Gastrocnemius medialis (tissue), 4 donors: Measurements from ENCODE around the gene KRTAP22-2.

Experiments used
- POLR2A ChIP-seq, 2 donors: fragments of 450-650 bp; IDR thresholded peaks; one replicate each; pipeline ENCODE4 v1.6.1; 2017; ENCODE audit warnings: antibody characterized with exemption in 2 of 2, mild to moderate bottlenecking in 2 of 2, moderate library complexity in 2 of 2
- TF ChIP-seq, protein P1 (sequence below), 5 experiments: fragments of 450-650 bp in 3 of 5; fragments of 200-600 bp in 2 of 5; sonication (generic) in 2 of 5; IDR thresholded peaks in 4 of 5; conservative IDR thresholded peaks in 1 of 5; 1 replicate in 4 of 5; 2 replicates in 1 of 5; pipeline ENCODE4 v1.5.1; 2016 to 2019; ENCODE audit warnings: antibody characterized with exemption in 5 of 5, mild to moderate bottlenecking in 3 of 5, moderate library complexity in 3 of 5

GRCh38 chr21:30605968-30606367 is 15.8 kb upstream of the KRTAP22-2 start:
- TF ChIP-seq, protein P1, sequence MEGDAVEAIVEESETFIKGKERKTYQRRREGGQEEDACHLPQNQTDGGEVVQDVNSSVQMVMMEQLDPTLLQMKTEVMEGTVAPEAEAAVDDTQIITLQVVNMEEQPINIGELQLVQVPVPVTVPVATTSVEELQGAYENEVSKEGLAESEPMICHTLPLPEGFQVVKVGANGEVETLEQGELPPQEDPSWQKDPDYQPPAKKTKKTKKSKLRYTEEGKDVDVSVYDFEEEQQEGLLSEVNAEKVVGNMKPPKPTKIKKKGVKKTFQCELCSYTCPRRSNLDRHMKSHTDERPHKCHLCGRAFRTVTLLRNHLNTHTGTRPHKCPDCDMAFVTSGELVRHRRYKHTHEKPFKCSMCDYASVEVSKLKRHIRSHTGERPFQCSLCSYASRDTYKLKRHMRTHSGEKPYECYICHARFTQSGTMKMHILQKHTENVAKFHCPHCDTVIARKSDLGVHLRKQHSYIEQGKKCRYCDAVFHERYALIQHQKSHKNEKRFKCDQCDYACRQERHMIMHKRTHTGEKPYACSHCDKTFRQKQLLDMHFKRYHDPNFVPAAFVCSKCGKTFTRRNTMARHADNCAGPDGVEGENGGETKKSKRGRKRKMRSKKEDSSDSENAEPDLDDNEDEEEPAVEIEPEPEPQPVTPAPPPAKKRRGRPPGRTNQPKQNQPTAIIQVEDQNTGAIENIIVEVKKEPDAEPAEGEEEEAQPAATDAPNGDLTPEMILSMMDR (IDR thresholded peaks at IDR 0.05 in 4 of 5, conservative IDR thresholded peaks at IDR 0.05 in 1 of 5) = no peak
- TF ChIP-seq POLR2A (IDR thresholded peaks at IDR 0.05) = no peak
